ENCODE data around the gene TMC5. TPM values are rescaled to one million over a fixed set of nuclear protein-coding genes. Genes with fewer than 3 reads are reported as not detected.

The TMC5 gene
- total and polyA plus RNA-seq, 7 donors = 0.36 to 56.0 (median 22.4) TPM; not detected in 2

GRCh38 chr16:19481296-19481695, 63.6 kb downstream of the TMC5 start:
- no peaks in the 10 kb centered on the region for H3K4me1 ChIP-seq
- H3K36me3 ChIP-seq = no peaks in the 10 kb centered on the region
- 88 to 89% methylated on average over 2 of the region's 2 CpGs for WGBS, 2 donors

GRCh38 chr16:19481769-19482168, 64.1 kb downstream of the TMC5 start:
- Histone ChIP-seq H3K4me1 (no peaks in the 10 kb centered on the region), H3K27ac (no peak overlapping the region), H3K27me3 (no peaks in the 10 kb centered on the region), H3K9me3 (no peaks in the 10 kb centered on the region), H3K4me3 (no peak overlapping the region), H3K36me3 (no peaks in the 10 kb centered on the region)
- intact Hi-C loops (cut with DNase I) = no loop called here
- no peak for DNase-seq
- TF ChIP-seq CTCF (IDR thresholded peaks at IDR 0.05) (no peak), EP300 (IDR thresholded peaks at IDR 0.05) (no peak), POLR2AphosphoS5 (IDR thresholded peaks at IDR 0.05) (no peak), POLR2A (IDR thresholded peaks at IDR 0.05) (no peak)
- 92 to 93% methylated on average over 5 of the region's 5 CpGs for WGBS, 2 donors

More at GRCh38 chr16:19481296-19481695, 63.6 kb downstream of the TMC5 start:
- TF ChIP-seq POLR2AphosphoS5 (IDR thresholded peaks at IDR 0.05) (no peak), CTCF (IDR thresholded peaks at IDR 0.05) (no peak), EP300 (IDR thresholded peaks at IDR 0.05) (no peak), POLR2A (IDR thresholded peaks at IDR 0.05) (no peak)
- H3K9me3 ChIP-seq = no peaks in the 10 kb centered on the region
- no peak for DNase-seq
- no peak overlapping the region for H3K27ac ChIP-seq
- intact Hi-C loops (cut with DNase I) = no loop called here
- H3K27me3 ChIP-seq = no peaks in the 10 kb centered on the region
- no peak overlapping the region for H3K4me3 ChIP-seq

- no peak overlapping the region for H3K27ac ChIP-seq
- no peaks in the 10 kb centered on the region for H3K27me3 ChIP-seq
- 96 to 97% methylated on average over 1 of the region's 1 CpG for WGBS, 2 donors
- no peaks in the 10 kb centered on the region for H3K9me3 ChIP-seq
- TF ChIP-seq POLR2AphosphoS5 (IDR thresholded peaks at IDR 0.05) (no peak), CTCF (IDR thresholded peaks at IDR 0.05) (no peak), EP300 (IDR thresholded peaks at IDR 0.05) (no peak), POLR2A (IDR thresholded peaks at IDR 0.05) (no peak)
- no peaks in the 10 kb centered on the region for H3K36me3 ChIP-seq
- DNase-seq = no peak
- H3K4me3 ChIP-seq = no peak overlapping the region
- intact Hi-C loops (cut with DNase I) = no loop called here
- no peaks in the 10 kb centered on the region for H3K4me1 ChIP-seq
These were observed 64.6 kb downstream of the TMC5 start for GRCh38 chr16:19482291-19482690.

GRCh38 chr16:19484096-19484495, 66.4 kb downstream of the TMC5 start:
- Histone ChIP-seq H3K36me3 (no peaks in the 10 kb centered on the region), H3K9me3 (no peaks in the 10 kb centered on the region), H3K4me1 (no peaks in the 10 kb centered on the region), H3K27me3 (no peaks in the 10 kb centered on the region), H3K27ac (no peak overlapping the region), H3K4me3 (no peak overlapping the region)
- 90% methylated on average over 3 of the region's 3 CpGs for WGBS, 2 donors
- intact Hi-C loops (cut with DNase I) = no loop called here
- TF ChIP-seq POLR2AphosphoS5 (IDR thresholded peaks at IDR 0.05) = no peak
- TF ChIP-seq CTCF (IDR thresholded peaks at IDR 0.05) = no peak
- TF ChIP-seq POLR2A (IDR thresholded peaks at IDR 0.05) = no peak
- TF ChIP-seq EP300 (IDR thresholded peaks at IDR 0.05) = no peak
- no peak for DNase-seq

GRCh38 chr16:19485611-19486010, 67.9 kb downstream of the TMC5 start:
- Histone ChIP-seq H3K27me3 (no peaks in the 10 kb centered on the region), H3K4me1 (no peaks in the 10 kb centered on the region), H3K27ac (no peak overlapping the region), H3K9me3 (no peaks in the 10 kb centered on the region), H3K4me3 (no peak overlapping the region), H3K36me3 (no peaks in the 10 kb centered on the region)
- intact Hi-C loops (cut with DNase I) = no loop called here
- no peak for TF ChIP-seq CTCF (IDR thresholded peaks at IDR 0.05)
- TF ChIP-seq POLR2AphosphoS5 (IDR thresholded peaks at IDR 0.05) = no peak
- TF ChIP-seq POLR2A (IDR thresholded peaks at IDR 0.05) = no peak
- no peak for TF ChIP-seq EP300 (IDR thresholded peaks at IDR 0.05)
- DNase-seq = no peak
- 93 to 97% methylated on average over 5 of the region's 5 CpGs for WGBS, 2 donors

Measured in sigmoid colon (tissue), 7 donors.